GM13976 (cell line): ENCODE data around the gene ANKRD62.
"Not testable (repeated sequence)": the region's sequence is repeated elsewhere in the genome, so short reads cannot be mapped to it uniquely, and the experiment has no call there.

Source experiments
- DNase-seq: peaks from one replicate; pipeline ENCODE4 v3.0.0; 2012; ENCODE audit warnings: low spot score
- in situ Hi-C: fragments of 300-500 bp; cut with MboI; formaldehyde crosslinking; loops from one replicate; pipeline ENCODE4 v1.12.0; 2022; ENCODE audit warnings: low sequenced_read_pairs, mixed read lengths, inconsistent platforms; ENCODE audit not compliant: unreplicated experiment
- TF ChIP-seq, protein P1 (sequence below): IDR thresholded peaks from 2 replicates; pipeline ENCODE4 v1.5.1; 2012; ENCODE audit warnings: borderline replicate concordance, mild to moderate bottlenecking; ENCODE audit not compliant: insufficient read depth; ENCODE audit errors: extremely low read depth, missing control alignments, control extremely low read depth

Gene ANKRD62

DNA sequence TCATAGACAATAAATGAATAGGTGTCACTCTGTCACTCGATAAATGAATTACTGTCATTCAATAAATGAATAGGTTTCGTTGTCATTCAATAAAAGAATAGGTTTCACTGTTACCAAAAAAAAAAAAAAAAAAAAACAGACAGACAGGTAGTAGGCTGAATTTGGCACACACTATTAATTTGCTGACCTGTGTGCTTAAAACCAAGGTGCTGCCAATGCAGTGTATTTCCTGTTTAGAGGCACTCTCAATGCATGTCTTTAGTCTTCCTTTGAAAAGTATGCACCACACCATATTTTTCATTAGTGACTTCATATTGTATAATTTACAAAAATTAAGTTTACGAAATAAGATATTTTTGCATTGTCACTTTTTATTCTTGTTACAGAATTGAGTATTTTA lies 16.2 kb downstream of the ANKRD62 start:
- in situ Hi-C loops, result no loop called here
- DNase-seq, result no peak

DNA sequence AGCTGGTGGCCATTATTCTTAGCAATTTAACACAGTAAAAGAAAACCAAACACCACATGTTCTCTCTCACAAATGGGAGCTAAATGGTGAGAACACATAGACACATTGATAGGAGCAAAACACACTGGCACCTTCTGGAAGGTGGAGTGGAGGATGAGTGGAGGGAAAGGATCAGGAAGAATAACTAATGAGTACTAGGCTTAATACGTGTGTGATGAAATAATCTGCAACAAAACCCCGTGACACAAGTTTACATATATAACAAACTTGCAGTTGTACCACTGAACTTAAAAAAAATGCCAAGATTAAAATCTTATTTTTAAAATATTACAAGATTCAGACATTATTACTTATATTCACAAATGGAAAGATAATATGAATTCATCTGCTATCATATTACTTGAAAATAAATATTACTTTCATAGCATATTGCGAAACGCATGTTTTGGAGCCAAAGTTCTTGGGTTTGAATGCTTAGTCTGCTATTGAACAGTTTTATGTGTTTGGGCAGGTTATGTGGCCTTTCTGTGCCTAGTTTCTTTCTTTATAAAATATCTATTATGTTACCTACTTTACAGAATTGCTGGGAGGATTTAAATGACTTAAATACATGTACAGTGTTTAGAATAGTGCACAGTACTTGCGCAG lies 20.5 kb downstream of the ANKRD62 start:
- no peak for DNase-seq
- TF ChIP-seq, protein P1, sequence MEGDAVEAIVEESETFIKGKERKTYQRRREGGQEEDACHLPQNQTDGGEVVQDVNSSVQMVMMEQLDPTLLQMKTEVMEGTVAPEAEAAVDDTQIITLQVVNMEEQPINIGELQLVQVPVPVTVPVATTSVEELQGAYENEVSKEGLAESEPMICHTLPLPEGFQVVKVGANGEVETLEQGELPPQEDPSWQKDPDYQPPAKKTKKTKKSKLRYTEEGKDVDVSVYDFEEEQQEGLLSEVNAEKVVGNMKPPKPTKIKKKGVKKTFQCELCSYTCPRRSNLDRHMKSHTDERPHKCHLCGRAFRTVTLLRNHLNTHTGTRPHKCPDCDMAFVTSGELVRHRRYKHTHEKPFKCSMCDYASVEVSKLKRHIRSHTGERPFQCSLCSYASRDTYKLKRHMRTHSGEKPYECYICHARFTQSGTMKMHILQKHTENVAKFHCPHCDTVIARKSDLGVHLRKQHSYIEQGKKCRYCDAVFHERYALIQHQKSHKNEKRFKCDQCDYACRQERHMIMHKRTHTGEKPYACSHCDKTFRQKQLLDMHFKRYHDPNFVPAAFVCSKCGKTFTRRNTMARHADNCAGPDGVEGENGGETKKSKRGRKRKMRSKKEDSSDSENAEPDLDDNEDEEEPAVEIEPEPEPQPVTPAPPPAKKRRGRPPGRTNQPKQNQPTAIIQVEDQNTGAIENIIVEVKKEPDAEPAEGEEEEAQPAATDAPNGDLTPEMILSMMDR, result no peak
- in situ Hi-C loops, result no loop called here

More for the DNA sequence above, 16.2 kb downstream of the ANKRD62 start:
- TF ChIP-seq, protein P1, result no peak

DNA sequence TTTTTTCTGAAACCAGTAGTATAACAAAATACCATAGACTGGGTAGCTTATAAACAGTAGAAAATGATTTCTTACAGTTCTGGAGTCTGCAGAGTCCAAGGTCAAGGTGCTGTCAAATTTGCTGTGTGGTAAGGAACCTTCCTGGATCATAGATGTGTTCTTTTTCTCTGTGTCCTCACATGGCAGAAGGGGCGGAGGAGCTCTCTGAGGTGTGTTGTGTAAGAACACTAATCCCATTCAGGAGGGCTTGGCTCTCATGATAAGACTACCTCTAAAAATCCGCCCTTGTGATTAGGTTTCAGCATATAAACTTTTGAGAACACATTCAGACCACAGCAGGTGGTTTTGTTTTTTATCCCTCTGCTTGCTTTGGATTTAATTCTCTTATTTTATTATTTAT lies 25.7 kb downstream of the ANKRD62 start:
- TF ChIP-seq, protein P1, result no peak
- no peak for DNase-seq
- in situ Hi-C loops, result no loop called here

DNA sequence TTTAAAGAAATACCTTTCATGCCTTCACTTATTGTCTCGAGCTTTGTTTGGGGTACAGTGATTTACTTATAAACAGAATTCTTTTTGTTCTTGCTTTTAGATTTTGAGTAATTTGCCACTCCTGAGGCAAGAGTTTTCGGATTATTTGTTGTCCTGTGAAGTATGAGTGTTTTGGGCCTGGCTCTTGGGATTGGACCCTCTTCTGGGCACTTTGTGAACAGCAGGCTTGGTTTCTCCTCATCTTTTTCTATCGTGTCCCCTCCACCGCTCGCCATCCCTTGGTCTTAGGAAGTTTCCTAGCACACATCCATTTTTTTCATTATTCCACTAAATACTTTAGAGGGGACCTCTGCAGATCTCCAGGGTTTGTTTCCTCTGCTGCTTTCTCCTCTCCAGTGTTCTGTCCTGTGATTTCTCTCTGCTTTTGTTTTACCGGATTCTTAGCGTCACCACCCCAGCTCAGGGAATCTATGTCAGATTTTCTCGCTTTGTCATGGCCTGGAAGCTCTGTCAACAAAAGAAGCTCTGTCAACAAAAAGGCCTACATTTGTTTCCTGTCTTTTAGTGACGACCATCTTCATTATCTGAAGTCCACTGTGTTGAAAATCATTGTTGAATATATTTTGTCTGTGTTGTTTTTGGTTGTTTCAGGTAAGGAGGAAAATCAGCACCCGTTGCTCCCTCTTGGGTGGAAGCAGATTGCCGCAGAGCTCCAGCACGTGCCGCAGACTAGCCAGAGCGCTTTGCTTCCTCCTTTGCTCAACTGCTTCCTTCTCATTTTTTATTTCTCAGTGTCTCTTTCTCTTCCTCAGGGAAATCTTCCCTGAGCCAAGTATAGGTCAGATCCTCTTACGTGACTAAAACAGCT lies 27.8 kb downstream of the ANKRD62 start:
- TF ChIP-seq, protein P1, result no peak
- DNase-seq, result no peak
- in situ Hi-C loops, result no loop called here

DNA sequence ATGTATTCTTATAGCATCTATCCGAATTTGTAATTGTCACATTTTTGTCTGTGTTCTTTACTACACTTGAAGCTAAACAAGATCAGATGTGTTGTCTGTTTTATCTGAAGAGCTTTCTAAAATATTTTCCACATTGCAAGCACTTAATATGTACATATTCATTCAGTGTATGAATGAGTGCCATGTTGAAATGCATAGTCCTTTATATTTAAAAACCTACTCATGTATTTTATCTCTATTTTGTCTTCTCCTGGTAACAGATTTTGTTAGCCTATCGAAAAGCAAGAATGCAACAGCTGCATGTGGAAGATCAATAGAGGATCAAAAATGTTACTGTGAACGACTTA lies 28.4 kb downstream of the ANKRD62 start:
- DNase-seq, in situ Hi-C loops: not testable (repeated sequence)

DNA sequence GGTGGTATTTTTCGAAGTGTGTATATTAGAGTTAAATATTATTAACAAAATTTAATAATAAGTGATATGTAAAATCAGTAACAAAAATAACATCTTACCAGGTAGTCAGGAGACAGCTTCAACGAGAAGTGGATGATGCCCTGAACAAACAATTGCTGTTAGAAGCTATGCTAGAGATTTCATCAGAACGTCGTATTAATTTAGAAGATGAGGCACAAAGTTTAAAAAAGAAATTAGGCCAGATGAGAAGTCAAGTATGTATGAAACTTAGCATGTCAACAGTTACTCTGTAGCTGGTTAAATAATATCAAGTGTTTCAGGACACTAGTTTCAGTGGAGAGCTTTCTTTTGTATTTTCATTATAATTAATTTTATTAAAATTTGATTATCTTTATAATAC lies 34.0 kb downstream of the ANKRD62 start:
- in situ Hi-C loops, DNase-seq: not testable (repeated sequence)

DNA sequence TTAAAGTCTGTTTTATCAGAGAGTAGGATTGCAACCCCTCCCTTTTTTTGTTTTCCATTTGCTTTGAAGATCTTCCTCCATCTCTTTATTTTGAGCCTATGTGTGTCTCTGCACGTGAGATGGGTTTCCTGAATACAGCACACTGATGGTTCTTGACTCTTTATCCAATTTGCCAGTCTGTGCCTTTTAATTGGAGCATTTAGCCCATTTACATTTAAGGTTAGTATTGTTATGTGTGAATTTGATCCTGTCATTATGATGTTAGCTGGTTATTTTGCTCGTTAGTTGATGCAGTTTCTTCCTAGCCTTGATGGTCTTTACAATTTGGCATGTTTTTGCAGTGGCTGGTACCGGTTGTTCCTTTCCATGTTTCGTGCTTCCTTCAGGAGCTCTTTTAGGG lies 45.2 kb downstream of the ANKRD62 start:
- DNase-seq, in situ Hi-C loops: not testable (repeated sequence)

DNA sequence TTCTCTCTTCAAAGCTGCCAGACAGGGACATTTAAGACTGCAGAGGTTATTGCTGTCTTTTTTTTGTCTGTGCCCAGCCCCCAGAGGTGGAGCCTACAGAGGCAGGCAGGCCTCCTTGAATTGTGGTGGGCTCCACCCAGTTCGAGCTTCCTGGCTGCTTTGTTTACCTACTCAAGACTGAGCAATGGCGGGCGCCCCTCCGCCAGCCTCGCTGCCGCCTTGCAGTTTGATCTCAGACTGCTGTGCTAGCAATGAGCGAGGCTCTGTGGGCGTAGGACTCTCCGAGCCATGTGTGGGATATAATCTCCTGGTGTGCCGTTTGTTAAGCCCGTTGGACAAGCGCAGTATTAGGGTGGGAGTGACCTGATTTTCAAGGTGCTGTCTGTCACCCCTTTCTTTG lies 47.2 kb downstream of the ANKRD62 start:
- DNase-seq, in situ Hi-C loops: not testable (repeated sequence)

DNA sequence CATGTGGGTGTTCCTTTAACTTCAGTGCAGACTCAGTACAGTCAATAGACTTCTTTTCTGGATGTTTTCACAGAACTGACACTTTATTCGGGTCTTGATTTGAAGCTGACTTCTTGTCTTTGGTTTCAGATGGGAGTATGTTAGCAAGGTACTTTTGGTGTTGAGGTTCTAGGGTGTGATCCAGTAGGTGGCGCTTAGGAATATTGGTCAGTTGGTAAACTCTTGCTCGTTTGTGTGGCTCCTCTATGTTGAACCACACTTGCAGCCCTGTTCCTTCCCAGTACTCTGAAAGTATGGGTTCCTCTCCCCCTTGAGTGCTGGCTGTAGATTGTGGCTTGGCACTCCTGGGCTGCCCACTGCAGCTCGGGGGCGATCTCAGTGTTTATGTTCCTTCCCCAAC lies 48.1 kb downstream of the ANKRD62 start:
- in situ Hi-C loops, DNase-seq: not testable (repeated sequence)

DNA sequence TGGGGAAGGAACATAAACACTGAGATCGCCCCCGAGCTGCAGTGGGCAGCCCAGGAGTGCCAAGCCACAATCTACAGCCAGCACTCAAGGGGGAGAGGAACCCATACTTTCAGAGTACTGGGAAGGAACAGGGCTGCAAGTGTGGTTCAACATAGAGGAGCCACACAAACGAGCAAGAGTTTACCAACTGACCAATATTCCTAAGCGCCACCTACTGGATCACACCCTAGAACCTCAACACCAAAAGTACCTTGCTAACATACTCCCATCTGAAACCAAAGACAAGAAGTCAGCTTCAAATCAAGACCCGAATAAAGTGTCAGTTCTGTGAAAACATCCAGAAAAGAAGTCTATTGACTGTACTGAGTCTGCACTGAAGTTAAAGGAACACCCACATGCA lies 55.8 kb downstream of the ANKRD62 start:
- DNase-seq, in situ Hi-C loops: not testable (repeated sequence)
